Measurements from ENCODE around the gene SGO2. TPM values are rescaled to one million over a fixed set of nuclear protein-coding genes. Genes with fewer than 3 reads are reported as not detected.

SGO2 gene
- total and polyA plus RNA-seq, 7 experiments from 2014 or later, result 1.4 to 32.3 (median 2.2) TPM

GRCh38 chr2:200591308-200591707 is 65.3 kb downstream of the SGO2 start:
- Mint-ChIP-seq H3K36me3 (peaks cover 0 to 7% (median 0%) of the 10 kb centered on the region in 5 donors), H3K27ac (no peak overlapping the region), H3K4me3 (no peak overlapping the region), H3K4me1 (peaks cover 0 to 2% (median 2%) of the 10 kb centered on the region in 7 donors), H3K27me3 (peaks cover 15 to 51% (median 42%) of the 10 kb centered on the region in 5 donors), H3K9me3 (peaks cover 0 to 7% (median 0%) of the 10 kb centered on the region in 11 donors)
- intact Hi-C loops (cut with micrococcal nuclease), result no loop called here
- ATAC-seq (no peak), DNase-seq (no peak)
- H3K4me3 ChIP-seq (ENCODE audit: low read length), result no peak overlapping the region
- H3K9me3 ChIP-seq (ENCODE audit: control insufficient read depth in 2 of 3, low read length in 3 of 3), result no peaks in the 10 kb centered on the region
- no peaks in the 10 kb centered on the region for H3K36me3 ChIP-seq (ENCODE audit: control insufficient read depth in 2 of 3, insufficient read depth in 3 of 3, low read length in 3 of 3)
- no peaks in the 10 kb centered on the region for H3K4me1 ChIP-seq (ENCODE audit: control insufficient read depth in 2 of 2, insufficient read depth in 2 of 2, low read length in 2 of 2)
- no peak overlapping the region for H3K27ac ChIP-seq (ENCODE audit: low read depth, low read length)
- POLR2A ChIA-PET, result no interaction called here
- CTCF ChIA-PET, result no interaction called here
- no peaks in the 10 kb centered on the region for H3K27me3 ChIP-seq (ENCODE audit: control insufficient read depth in 2 of 2, insufficient read depth in 2 of 2, low read length in 2 of 2)

DNA sequence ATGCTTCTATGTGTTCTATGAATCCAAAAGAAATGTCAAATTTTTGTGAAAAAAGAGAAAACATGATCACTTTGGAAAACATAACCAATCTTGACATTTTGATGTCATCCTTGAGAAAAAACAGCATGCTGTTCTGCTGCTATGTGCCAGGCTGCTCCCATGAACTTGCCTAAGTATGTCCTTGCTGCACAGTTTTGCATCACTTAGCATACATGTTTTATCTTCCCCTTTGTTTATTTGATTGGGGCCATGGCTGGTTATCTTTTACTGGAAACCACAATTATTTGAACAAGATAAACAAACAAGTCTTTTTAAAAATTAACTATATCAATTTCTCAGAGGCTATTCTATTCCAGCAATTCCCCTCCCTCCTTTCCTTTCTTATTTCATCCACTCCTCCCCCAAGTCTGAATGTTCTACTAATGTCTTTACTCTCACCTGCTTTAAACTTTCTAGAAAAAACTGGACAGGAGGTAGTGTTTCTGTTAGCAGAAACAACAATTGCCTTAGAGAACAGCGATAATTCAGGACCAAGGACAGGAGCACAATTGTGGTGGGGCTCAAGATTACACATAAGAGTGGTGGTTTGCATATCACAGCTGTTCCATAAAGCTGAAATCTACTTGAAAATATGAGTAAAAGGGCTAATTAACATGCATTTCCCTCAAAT is 66.5 kb downstream of the SGO2 start:
- Histone ChIP-seq H3K36me3 (ENCODE audit: control insufficient read depth in 2 of 3, insufficient read depth in 3 of 3, low read length in 3 of 3) (no peaks in the 10 kb centered on the region), H3K27me3 (ENCODE audit: control insufficient read depth in 2 of 2, insufficient read depth in 2 of 2, low read length in 2 of 2) (no peaks in the 10 kb centered on the region), H3K4me1 (ENCODE audit: control insufficient read depth in 2 of 2, insufficient read depth in 2 of 2, low read length in 2 of 2) (no peaks in the 10 kb centered on the region), H3K27ac (ENCODE audit: low read depth, low read length) (no peak overlapping the region), H3K9me3 (ENCODE audit: control insufficient read depth in 2 of 3, low read length in 3 of 3) (no peaks in the 10 kb centered on the region), H3K4me3 (ENCODE audit: low read length) (no peak overlapping the region)
- Mint-ChIP-seq H3K9me3 (peaks cover 0 to 11% (median 0%) of the 10 kb centered on the region in 11 donors), H3K36me3 (peaks cover 0 to 9% (median 0%) of the 10 kb centered on the region in 5 donors), H3K27me3 (peaks cover 18 to 57% (median 42%) of the 10 kb centered on the region in 5 donors), H3K27ac (no peak overlapping the region), H3K4me3 (no peak overlapping the region), H3K4me1 (no peaks in the 10 kb centered on the region)
- ATAC-seq (no peak), DNase-seq (no peak)
- intact Hi-C loops (cut with micrococcal nuclease), result no loop called here
- CTCF ChIA-PET, result no interaction called here
- POLR2A ChIA-PET, result no interaction called here

DNA sequence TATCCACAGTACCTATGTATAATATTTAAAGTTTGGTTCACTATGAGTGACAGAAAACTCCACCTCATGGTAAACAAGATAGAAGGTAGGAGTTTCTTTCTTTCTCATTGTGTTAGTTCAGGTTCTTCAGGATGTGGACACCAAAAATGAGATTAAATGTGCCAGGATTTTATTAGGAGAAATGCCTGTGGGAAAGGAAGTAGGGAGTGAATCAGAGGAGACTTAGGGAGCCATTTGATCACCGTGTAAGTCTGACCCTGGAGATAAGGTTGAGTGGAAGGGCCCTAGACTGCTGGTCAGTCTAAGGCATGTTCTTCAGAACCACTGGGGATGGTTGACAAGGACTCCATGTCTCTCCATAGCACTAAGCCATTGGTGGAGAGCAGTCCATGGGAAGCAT is 67.9 kb downstream of the SGO2 start:
- no peak overlapping the region for H3K4me3 ChIP-seq (ENCODE audit: low read length)
- H3K27ac Mint-ChIP-seq, result no peak overlapping the region
- H3K9me3 Mint-ChIP-seq, result peaks cover 0 to 11% (median 0%) of the 10 kb centered on the region in 11 donors
- H3K27me3 ChIP-seq (ENCODE audit: control insufficient read depth in 2 of 2, insufficient read depth in 2 of 2, low read length in 2 of 2), result no peaks in the 10 kb centered on the region
- POLR2A ChIA-PET, result no interaction called here
- no peak overlapping the region for H3K4me3 Mint-ChIP-seq
- no peaks in the 10 kb centered on the region for H3K4me1 Mint-ChIP-seq
- CTCF ChIA-PET, result no interaction called here
- H3K36me3 Mint-ChIP-seq, result peaks cover 0 to 9% (median 0%) of the 10 kb centered on the region in 5 donors
- no peaks in the 10 kb centered on the region for H3K36me3 ChIP-seq (ENCODE audit: control insufficient read depth in 2 of 3, insufficient read depth in 3 of 3, low read length in 3 of 3)
- DNase-seq (no peak), ATAC-seq (no peak)
- peaks cover 22 to 65% (median 51%) of the 10 kb centered on the region in 5 donors for H3K27me3 Mint-ChIP-seq
- H3K4me1 ChIP-seq (ENCODE audit: control insufficient read depth in 2 of 2, insufficient read depth in 2 of 2, low read length in 2 of 2), result no peaks in the 10 kb centered on the region
- H3K27ac ChIP-seq (ENCODE audit: low read depth, low read length), result no peak overlapping the region
- H3K9me3 ChIP-seq (ENCODE audit: control insufficient read depth in 2 of 3, low read length in 3 of 3), result no peaks in the 10 kb centered on the region
- intact Hi-C loops (cut with micrococcal nuclease), result no loop called here

DNA sequence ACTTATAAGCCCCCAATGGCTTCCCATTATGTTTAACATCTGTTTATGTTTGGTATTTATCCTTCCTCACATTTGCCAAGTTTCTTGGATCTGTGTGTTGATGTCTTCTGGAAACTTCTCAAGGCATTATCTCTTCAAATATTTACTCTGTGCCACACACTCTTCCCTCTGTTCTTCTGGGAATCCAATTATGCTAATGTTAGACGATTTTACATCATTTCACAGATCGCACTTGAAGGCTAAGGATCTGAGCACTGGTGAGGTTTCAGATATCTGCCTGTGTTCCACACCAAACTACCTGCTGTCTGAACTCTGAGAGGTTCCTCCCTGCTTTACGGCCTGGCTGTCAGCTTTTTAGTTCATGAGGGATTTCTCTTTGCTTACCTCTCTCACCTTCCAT is 69.9 kb downstream of the SGO2 start:
- CTCF ChIA-PET, result no interaction called here
- Histone ChIP-seq H3K27me3 (ENCODE audit: control insufficient read depth in 2 of 2, insufficient read depth in 2 of 2, low read length in 2 of 2) (no peaks in the 10 kb centered on the region), H3K4me1 (ENCODE audit: control insufficient read depth in 2 of 2, insufficient read depth in 2 of 2, low read length in 2 of 2) (no peaks in the 10 kb centered on the region), H3K27ac (ENCODE audit: low read depth, low read length) (no peak overlapping the region), H3K9me3 (ENCODE audit: control insufficient read depth in 2 of 3, low read length in 3 of 3) (no peaks in the 10 kb centered on the region), H3K36me3 (ENCODE audit: control insufficient read depth in 2 of 3, insufficient read depth in 3 of 3, low read length in 3 of 3) (no peaks in the 10 kb centered on the region), H3K4me3 (ENCODE audit: low read length) (no peak overlapping the region)
- no peak overlapping the region for H3K27ac Mint-ChIP-seq
- H3K36me3 Mint-ChIP-seq, result peaks cover 0 to 9% (median 0%) of the 10 kb centered on the region in 5 donors
- H3K4me1 Mint-ChIP-seq, result no peaks in the 10 kb centered on the region
- ATAC-seq (no peak), DNase-seq (no peak)
- no peak overlapping the region for H3K4me3 Mint-ChIP-seq
- POLR2A ChIA-PET, result no interaction called here
- peaks cover 0 to 11% (median 0%) of the 10 kb centered on the region in 11 donors for H3K9me3 Mint-ChIP-seq
- H3K27me3 Mint-ChIP-seq, result peaks cover 22 to 57% (median 45%) of the 10 kb centered on the region in 5 donors
- intact Hi-C loops (cut with micrococcal nuclease), result no loop called here

- no peaks in the 10 kb centered on the region for H3K4me1 ChIP-seq (ENCODE audit: control insufficient read depth in 2 of 2, insufficient read depth in 2 of 2, low read length in 2 of 2)
- no peak overlapping the region for H3K27ac Mint-ChIP-seq
- ATAC-seq (no peak), DNase-seq (no peak)
- peaks cover 0 to 9% (median 0%) of the 10 kb centered on the region in 5 donors for H3K36me3 Mint-ChIP-seq
- no peak overlapping the region for H3K27ac ChIP-seq (ENCODE audit: low read depth, low read length)
- peaks cover 14 to 49% (median 44%) of the 10 kb centered on the region in 5 donors for H3K27me3 Mint-ChIP-seq
- peaks cover 0 to 11% (median 0%) of the 10 kb centered on the region in 11 donors for H3K9me3 Mint-ChIP-seq
- CTCF ChIA-PET, result no interaction called here
- H3K36me3 ChIP-seq (ENCODE audit: control insufficient read depth in 2 of 3, insufficient read depth in 3 of 3, low read length in 3 of 3), result no peaks in the 10 kb centered on the region
- H3K9me3 ChIP-seq (ENCODE audit: control insufficient read depth in 2 of 3, low read length in 3 of 3), result no peaks in the 10 kb centered on the region
- H3K27me3 ChIP-seq (ENCODE audit: control insufficient read depth in 2 of 2, insufficient read depth in 2 of 2, low read length in 2 of 2), result no peaks in the 10 kb centered on the region
- intact Hi-C loops (cut with micrococcal nuclease), result no loop called here
- POLR2A ChIA-PET, result no interaction called here
- H3K4me3 Mint-ChIP-seq, result no peak overlapping the region
- no peaks in the 10 kb centered on the region for H3K4me1 Mint-ChIP-seq
- H3K4me3 ChIP-seq (ENCODE audit: low read length), result no peak overlapping the region
These were observed 71.0 kb downstream of the SGO2 start for GRCh38 chr2:200596774-200597570.

GRCh38 chr2:200599206-200599605 is 73.2 kb downstream of the SGO2 start:
- ChIA-PET CTCF (no interaction called here), POLR2A (no interaction called here)
- Mint-ChIP-seq H3K4me3 (no peak overlapping the region), H3K4me1 (peaks cover 0 to 2% (median 0%) of the 10 kb centered on the region in 7 donors), H3K27ac (no peak overlapping the region), H3K27me3 (peaks cover 14 to 36% (median 29%) of the 10 kb centered on the region in 5 donors), H3K36me3 (peaks cover 0 to 9% (median 0%) of the 10 kb centered on the region in 5 donors), H3K9me3 (peaks cover 0 to 11% (median 0%) of the 10 kb centered on the region in 11 donors)
- Histone ChIP-seq H3K4me1 (ENCODE audit: control insufficient read depth in 2 of 2, insufficient read depth in 2 of 2, low read length in 2 of 2) (no peaks in the 10 kb centered on the region), H3K9me3 (ENCODE audit: control insufficient read depth in 2 of 3, low read length in 3 of 3) (no peaks in the 10 kb centered on the region), H3K27ac (ENCODE audit: low read depth, low read length) (no peak overlapping the region), H3K4me3 (ENCODE audit: low read length) (no peak overlapping the region), H3K27me3 (ENCODE audit: control insufficient read depth in 2 of 2, insufficient read depth in 2 of 2, low read length in 2 of 2) (no peaks in the 10 kb centered on the region), H3K36me3 (ENCODE audit: control insufficient read depth in 2 of 3, insufficient read depth in 3 of 3, low read length in 3 of 3) (no peaks in the 10 kb centered on the region)
- ATAC-seq (no peak), DNase-seq (no peak)
- intact Hi-C loops (cut with micrococcal nuclease), result no loop called here

All from naive thymus-derived CD4-positive, alpha-beta T cell (primary cell).